Right renal pelvis (tissue), 4 donors: ENCODE measurements around the gene RNASEH2C. TPM values are rescaled to one million over a fixed set of nuclear protein-coding genes. Genes with fewer than 3 reads are reported as not detected.
"Not testable (repeated sequence)": the region's sequence is repeated elsewhere in the genome, so short reads cannot be mapped to it uniquely, and the experiment has no call there.

Source experiments
- DNase-seq, 4 donors: peaks; one replicate each; pipeline ENCODE4 v3.0.0-alpha.2; 2013; ENCODE audit warnings: low read depth in 4 of 4, low spot score in 3 of 4, missing footprints in 1 of 4
- polyA plus RNA-seq, 4 donors: library from polyadenylated mRNA; unstranded; fragments of 120-200 nt; gene quantifications; one replicate each; pipeline ENCODE4 v1.2.1, GENCODE V29; 2013; ENCODE audit not compliant: insufficient read length in 4 of 4

The RNASEH2C gene
- polyA plus RNA-seq, result 10 to 100 TPM; 34.0 to 52.9 (median 40.1) TPM

DNA sequence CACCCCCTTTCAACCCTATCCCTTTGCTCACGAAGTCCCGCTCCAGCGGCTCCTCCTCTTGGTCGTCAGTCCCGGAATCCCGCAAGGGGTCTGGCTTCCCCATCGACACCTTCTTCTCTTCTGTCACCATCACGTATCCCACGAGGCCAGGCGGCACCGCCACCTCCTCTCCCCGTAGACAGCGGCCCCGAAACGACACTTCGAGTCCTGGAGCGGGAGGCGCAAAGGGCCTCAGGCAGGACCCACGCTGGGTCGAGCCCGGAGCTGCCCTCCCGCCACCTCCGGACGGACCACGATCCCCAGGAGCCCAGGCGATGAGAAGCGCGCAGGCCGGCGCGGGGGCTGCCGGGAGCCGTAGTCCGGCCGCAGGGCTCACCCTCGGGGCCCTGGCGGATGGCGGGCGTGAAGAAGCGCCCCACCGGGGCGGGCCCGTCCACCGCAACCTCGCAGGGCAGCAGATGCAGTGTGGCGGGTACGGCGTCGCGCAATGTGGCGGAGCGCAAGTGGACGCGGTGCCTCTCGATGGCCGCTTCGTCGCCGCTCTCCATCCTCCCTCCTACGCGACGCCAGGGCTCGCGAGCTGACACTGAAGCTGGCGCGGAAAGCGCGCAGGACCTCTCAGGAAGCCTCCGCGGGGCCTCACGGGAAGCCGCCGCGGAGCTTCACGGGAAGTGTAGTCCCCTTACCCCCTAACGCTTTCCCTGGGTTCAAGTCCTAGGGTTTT, at the start of gene RNASEH2C:
Gene RNASEH2C (minus strand): TSS at position 588 of the 724 bp plus-strand sequence. CDS start 40 bp downstream, at position 548.
- peak; percentile 74 to 78 (median 76) for DNase-seq

DNA sequence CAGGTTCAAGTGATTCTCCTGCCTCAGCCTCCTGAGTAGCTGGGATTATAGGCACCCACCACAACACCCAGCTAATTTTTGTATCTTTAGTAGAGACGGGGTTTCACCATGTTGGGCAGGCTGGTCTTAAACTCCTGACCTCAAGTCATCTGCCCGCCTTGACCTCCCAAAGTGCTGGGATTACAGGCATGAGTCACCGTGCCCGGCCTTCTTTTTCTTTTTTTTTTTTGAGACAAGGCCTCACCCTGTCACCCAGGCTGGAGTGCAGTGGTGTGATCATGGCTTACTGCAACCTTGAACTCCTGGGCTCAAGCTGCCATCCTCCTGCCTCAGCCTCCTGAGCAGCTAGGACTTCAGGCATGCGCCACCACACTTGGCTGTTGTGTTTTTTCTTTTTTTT, 47.2 kb upstream of the RNASEH2C start:
- not testable (repeated sequence) for DNase-seq

DNA sequence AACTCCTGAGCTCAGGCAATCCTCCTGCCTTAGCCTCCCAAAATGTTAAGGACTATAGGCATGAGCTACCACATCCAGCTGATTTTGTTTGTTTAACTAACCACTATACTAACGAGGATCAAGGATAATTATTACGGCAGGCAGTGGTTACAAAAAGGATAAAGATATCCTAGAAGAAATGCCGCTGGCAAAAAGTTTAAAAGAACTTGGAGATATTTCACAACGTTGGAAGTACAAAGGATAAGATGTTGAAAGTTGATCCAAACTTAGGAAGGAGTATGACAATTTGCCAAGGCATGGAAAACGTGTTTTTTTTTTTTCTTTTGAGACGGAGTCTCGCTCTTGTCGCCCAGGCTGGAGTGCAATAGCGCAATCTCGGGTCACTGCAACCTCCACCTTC, 46.8 kb upstream of the RNASEH2C start:
- DNase-seq, result no peak

DNA sequence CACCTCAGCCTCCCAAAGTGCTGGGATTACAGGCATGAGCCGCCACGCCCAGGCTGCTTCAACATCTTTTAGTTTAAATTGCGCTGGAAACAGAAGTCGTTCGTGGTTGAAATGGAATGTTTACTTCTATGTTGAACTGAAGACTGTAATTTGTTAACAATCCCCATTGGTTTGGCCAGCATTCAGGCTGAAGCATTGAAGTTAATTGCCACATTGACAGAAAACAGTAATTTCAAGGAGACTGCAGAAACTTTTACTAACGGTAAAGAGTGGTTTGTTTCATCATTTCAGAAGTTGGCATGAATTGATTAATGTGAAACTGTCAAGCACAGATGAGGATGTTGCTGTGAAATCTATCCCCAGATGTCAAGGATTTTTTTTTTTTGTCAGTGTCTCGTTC, 45.9 kb upstream of the RNASEH2C start:
- DNase-seq, result no peak

DNA sequence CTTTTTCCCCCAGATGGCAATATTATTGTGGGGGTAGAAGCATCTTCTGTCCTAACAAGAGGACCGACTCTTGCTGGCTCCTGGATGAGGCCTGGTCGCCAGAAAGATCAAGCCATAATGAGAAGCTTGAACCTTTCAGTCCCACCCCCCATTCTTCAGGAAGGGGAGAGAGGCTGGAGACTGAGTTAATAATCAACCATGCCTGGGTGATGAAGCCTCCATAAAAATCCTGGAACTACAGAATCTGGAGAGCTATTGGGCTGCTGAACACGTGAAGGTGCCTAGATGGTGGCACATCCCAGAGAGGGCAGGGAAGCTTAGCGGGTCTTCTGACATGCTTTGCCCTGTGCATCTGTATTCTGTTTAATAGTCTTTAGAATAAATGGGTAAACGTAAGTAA, 43.8 kb upstream of the RNASEH2C start:
- DNase-seq, result no peak

DNA sequence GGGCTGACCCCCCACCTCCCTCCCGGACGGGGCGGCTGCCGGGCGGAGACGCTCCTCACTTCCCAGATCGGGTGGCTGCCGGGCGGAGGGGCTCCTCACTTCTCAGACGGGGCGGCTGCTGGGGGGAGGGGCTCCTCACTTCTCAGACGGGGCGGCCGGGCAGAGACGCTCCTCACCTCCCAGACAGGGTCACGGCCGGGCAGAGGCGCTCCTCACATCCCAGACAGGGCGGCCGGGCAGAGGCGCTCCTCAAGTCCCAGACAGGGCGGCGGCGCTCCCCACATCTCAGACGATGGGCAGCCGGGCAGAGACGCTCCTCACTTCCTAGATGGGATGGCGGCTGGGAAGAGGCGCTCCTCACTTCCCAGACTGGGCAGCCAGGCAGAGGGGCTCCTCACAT, 42.2 kb upstream of the RNASEH2C start:
- DNase-seq, result not testable (repeated sequence)

DNA sequence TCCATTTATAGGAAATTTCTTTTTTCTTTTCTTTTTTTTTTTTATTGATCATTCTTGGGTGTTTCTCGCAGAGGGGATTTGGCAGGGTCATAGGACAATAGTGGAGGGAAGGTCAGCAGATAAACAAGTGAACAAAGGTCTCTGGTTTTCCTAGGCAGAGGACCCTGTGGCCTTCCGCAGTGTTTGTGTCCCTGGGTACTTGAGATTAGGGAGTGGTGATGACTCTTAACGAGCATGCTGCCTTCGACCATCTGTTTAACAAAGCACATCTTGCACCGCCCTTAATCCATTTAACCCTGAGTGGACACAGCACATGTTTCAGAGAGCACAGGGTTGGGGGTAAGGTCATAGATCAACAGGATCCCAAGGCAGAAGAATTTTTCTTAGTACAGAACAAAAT, 41.6 kb upstream of the RNASEH2C start:
- not testable (repeated sequence) for DNase-seq

DNA sequence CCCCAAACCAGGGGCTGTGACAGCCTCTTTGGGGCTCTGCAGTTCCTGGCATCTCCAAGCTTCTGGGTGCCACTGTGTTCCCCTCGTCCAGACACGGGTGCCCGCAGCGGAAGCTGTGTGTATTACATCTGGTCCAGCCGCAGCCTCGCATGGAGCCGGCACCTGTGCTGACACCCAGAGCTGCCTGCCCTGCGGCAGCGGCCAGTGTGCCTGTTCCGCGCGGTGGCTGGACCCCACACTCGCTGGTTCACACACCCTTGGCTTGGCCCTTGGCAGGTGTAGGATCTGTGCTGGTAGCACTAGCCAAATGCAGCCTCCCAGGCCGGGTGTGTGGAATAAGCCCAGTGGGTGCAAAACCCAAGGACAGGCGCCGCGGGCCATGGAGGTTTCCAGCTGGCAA, 24.5 kb upstream of the RNASEH2C start:
- DNase-seq, result no peak

DNA sequence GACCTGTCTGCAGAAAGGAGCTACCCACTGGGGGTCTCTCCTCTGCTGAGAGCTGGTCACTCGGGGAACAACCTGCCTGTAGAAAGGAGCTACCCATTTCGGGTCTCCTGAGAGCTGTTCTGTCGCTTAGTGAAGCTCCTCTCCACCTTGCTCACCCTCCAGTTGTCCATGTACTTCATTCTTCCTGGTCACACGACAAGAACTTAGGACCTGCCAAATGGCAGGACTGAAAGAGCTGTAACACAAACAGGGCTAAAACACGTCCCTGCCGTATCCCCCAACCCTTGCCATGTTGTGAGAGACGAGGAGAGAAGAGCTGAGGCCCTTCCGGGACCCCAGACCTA, 24.1 kb upstream of the RNASEH2C start:
- no peak for DNase-seq

DNA sequence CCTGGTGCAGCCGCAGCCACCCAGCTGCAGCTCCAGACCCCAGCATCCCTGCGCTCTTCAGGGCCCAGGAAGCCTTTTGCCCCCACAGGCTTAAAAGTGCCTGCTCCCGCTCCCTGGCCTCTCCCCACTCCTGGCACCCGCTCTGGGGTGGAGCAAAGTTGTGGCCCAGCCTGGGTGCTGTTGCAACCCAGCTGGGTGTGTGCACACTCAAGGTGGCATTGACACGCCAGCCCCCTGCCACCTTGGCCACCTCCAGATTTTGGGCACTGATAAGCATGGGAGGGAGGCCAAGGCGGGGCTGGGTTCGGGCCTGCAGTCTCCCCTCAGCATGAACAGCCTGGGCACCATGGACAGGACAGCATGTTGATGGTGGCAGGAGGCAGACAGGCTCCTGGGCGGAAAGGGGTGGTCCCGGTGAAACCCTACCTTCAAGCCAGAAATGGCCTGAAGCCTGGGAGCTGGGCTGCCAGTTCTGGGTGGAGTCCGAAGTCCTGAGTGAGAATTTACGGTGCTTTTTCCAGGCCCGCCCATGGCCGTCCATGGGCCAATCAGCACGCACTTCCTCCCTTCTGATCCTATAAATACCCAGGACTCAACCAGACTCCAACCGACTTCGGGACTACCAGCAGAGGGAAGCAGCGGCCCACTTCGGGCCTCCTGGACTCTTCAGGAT, 23.6 kb upstream of the RNASEH2C start:
- no peak for DNase-seq

DNA sequence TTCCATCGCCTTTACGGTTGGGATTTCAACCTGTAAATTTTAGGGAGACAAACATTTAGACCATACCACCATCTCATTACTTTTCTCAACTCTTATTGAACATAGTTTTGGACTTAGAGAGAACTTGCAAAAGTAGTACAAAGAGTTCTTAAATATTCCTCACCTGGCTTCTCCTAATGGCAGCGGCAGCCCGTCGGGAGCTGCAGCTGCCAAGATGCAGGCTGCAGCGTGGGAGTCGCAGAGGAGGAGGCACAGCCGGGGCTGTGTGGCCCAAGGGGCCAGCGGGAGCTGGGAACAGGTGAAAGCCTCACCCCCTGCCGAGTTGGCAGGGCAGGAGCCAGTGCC, 23.1 kb upstream of the RNASEH2C start:
- no peak for DNase-seq

DNA sequence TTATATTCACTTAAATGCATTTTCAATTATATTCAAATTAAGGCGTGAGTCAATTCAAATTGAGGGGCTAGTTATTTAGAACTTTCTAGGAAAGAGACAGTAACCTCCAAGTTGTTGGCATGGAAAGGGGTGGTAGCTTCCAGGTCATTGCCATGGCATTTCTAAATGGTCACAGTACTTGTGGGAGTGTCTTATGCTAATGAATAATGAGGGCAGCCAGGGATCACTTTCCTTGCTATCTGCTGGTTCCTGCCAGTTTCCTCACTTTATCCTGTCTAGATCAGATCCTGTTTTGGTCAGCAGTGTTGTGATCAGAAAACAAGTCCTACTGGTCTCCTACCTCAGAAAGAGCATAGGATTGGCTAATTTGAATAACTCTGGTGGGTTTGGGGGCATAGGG, 21.8 kb upstream of the RNASEH2C start:
- no peak for DNase-seq

DNA sequence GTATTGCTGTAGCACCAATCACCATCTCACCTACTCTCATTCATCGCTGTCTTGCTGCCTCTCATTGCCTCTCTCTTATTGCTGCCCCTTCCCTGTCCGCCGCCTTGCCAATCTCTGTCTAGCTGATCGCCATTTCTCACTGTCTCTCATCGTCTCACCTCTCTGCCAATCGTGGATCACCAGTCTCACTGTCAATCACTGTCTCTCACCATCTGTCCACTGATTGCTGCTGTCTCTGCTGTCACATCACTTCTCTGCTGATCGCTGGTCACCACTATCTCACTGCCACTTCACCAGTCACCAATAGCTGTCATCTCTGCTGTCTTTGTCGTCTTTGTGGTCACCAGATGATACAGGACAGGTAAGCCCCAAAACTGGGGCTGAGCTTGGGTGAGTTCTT, 20.6 kb upstream of the RNASEH2C start:
- no peak for DNase-seq

DNA sequence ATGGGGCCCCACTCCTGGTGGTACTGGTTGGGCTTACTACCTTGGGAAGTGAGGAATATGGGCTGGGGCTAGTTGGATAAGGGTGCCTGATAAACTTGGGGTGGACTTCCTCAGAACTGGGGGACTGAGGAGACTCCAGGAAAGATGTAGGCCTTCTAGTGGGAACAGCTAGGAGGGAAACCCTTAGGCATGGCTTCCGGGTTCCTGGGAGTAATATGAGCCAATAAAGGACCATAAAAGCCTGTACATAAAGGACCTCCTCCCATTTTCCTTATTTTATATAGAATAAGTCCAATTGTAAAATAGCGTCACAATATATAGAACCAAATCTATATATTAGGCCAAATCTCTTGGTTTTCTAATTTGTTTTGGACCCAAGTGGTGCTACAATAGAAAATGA, 18.4 kb upstream of the RNASEH2C start:
- DNase-seq, result no peak

DNA sequence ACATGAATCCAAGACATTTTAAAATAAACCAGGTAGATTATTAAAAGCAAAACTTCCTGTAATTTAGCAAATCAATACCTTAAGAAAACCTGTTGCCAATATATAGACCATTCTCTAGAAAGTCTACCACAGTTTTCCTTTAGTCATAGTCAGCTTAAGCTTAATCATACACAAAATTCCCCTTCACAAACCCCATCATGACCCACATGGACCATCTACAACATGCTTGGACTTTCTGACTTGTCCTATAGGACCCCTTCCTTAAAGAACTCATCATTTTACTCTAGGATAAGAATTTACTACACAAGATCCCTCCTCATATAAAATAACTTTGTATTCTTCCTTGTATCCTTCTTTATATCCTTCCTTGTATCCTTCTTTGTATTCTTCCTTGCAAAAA, 16.2 kb upstream of the RNASEH2C start:
- DNase-seq, result no peak

DNA sequence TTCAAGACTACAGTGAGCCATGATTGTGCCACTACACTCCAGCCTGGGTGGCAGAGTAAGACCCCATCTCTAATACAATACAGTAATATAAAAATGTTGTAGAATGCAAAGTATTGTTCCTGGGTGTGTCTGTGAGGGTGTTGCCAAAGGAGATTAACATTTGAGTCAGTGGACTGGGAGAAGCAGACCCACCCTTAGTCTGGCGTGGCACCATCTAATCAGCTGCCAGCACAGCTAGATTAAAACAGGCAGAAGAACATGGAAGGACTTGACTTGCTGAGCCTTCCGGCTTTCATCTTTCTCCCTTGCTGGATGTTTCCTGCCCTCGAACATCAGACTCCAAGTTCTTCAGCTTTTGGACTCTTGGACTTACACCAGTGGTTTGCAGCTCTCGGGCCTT, 14.5 kb upstream of the RNASEH2C start:
- DNase-seq, result not testable (repeated sequence)

DNA sequence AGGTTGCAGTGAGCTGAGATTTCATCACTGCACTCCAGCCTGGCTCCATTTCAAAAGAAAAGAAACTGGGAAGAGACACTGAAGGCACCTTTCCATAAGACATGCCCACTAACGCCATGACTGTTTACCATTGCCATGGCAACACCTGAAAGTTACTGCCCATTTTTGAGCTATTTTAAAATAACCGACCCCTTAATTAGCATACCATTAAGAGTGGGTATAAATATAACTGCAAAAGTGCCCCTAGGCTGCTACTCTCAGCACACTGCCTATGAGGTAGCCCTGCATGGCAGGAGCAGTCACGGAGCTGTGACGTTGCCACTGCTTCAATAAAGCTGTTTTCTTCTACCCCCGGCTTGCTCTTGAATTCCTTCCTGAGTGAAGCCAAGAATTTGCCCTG, 9.9 kb upstream of the RNASEH2C start:
- no peak for DNase-seq

DNA sequence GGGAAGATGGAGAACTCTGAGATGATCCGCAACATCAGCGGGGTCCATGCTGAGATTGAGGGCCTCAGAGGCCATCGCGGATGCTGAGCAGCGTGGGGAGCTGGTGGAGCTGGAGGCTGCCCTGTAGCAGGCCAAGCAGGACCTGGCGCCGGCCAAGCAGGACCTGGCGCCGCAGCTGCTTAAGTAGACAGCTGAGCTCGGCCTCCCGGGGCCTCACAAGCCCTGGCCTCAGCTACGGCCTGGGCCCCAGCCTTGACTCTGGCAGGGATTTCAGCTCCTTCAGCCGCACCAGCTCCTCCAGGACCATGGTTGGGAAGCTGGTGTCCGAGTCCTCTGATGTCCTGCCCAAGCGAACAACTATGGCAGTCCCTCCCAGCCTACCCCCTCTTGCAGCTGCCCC, 7.3 kb upstream of the RNASEH2C start:
- no peak for DNase-seq

DNA sequence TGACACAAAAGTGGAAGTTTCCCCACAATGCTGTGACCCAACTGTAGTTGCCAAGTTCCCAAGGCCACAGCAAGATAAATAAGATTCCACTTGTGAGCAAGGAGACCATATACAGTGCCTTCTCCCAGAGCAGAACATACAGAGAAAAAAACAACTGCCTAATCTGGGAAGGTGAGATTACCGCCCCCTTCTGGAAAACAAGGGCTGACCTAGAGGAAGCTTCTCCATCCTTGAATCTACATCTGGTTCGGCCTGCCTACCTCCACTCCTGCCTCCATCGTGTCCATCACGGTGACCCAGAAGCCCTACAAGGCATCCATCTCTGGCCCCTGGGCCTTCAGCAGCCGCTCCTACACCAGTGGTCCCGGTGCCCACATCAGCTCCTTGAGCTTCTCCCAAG, 6.1 kb upstream of the RNASEH2C start:
- DNase-seq, result no peak

DNA sequence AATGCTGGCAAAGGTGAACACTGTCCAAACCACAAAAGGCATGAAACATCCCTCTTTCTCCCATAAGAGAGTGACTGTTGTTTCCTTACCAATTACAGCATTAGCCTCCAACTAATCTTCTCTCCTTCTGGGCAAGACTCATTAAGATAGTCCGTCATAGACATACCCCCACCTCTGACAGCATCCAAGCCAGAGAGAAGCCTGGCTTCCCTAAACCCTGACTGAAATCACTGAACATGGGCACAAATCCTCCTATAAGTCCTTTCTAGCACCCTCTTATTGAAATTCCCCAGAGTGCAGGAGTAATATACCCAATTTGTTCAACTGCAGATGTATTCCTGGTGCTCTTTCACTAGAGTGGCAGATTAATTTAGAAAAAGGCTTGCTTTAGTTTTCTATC, 1.7 kb upstream of the RNASEH2C start:
- no peak for DNase-seq

DNA sequence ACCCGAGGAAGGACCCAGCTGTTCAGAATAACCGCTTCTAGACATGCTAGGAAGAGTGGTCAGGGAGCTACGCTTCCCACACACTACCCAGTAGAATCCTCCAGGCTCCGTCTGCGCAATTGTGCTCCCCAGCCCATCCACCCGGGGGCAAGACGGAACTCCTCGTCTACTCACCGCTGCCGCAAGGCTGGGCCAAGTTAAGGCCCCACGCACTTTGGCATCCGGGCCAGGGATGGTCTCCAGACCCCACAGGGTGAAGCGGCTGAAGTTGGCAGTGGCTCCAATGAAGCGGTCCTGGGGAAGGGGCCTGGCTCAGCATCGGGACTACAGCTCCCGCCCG, 757 bp downstream of the RNASEH2C start:
- DNase-seq, result no peak

DNA sequence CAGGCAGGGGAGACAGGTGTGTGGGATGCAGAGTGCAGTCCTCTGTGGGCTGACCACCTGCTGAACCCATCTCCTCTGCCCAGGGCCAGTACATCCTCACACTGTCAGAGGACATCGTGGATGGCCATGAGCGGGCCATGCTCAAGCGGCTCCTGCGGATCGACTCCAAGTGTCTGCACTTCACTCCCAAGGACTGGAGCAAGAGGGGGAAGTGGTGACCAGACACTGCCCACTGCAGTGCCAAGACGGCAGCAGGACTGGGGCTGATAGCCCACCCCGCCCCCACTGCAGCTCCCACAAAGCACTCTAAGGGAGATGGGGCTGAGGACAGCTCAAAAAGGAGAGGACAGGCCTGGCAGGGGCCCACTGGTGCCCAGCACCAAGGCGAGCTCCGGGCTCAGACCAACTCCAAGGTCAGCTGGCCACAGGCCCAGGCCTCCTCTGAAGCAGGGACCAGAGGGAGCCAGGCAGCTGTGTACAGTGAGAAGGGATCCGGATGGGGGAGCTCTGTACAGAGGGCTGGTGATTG, 1.6 kb downstream of the RNASEH2C start:
- no peak for DNase-seq
